ENCODE results near the gene ZFYVE9. TPM values are rescaled to one million over a fixed set of nuclear protein-coding genes. Genes with fewer than 3 reads are reported as not detected.
"Not testable (repeated sequence)": the region's sequence is repeated elsewhere in the genome, so short reads cannot be mapped to it uniquely, and the experiment has no call there.

ZFYVE9 gene
- total RNA-seq, 2 experiments from 2014 or later = 4.3 to 4.7 TPM

GRCh38 chr1:52365746-52366516, 224.0 kb downstream of the ZFYVE9 start, which contains the start of gene CC2D1B:
CC2D1B (minus strand) TSS chr1:52366205; CDS start chr1:52364620, 1,585 bp downstream.
- DNase-seq (peak; percentile 99), ATAC-seq (peak; percentile 94)
- Mint-ChIP-seq H3K27ac (peak within 1 kb of the TSS; percentile 93), H3K27me3 (no peaks in the 10 kb centered on the region), H3K36me3 (ENCODE audit: low read depth) (peaks cover 35% of the 10 kb centered on the region), H3K9me3 (ENCODE audit: low read depth) (no peaks in the 10 kb centered on the region), H3K4me1 (peaks cover 44% of the 10 kb centered on the region), H3K4me3 (peak within 1 kb of the TSS; percentile 94)
- CTCF ChIA-PET = interaction anchor here (0.9 to 3.4 kb wide), 4 partner anchors 17 to 320 kb away, joined by 4 to 11 read pairs (median 6); partner anchors contain the start of genes ORC1 and PRPF38A
- POLR2A ChIA-PET = interaction anchor here (0.5 to 3.7 kb wide), 6 partner anchors 38 to 320 kb away, joined by 3 to 10 read pairs (median 3); partner anchors contain the start of genes BTF3L4, ORC1, PRPF38A and TXNDC12
- intact Hi-C loops (cut with DNase I, micrococcal nuclease) = loop anchor here (1.0 to 10.0 kb wide), 20 partner anchors 38 to 1581 kb away; partner anchors contain the start of genes ORC1 (in 2 of the 2), PRPF38A (in 2 of the 2), TUT4 (in 2 of the 2) and ZFYVE9 (in 2 of the 2)

GRCh38 chr1:52366517-52366827, 224.6 kb downstream of the ZFYVE9 start:
- Mint-ChIP-seq H3K4me3 (peak overlapping the region; percentile 94), H3K9me3 (ENCODE audit: low read depth) (no peaks in the 10 kb centered on the region), H3K36me3 (ENCODE audit: low read depth) (peaks cover 33% of the 10 kb centered on the region), H3K27me3 (no peaks in the 10 kb centered on the region), H3K27ac (peak overlapping the region; percentile 72), H3K4me1 (peaks cover 44% of the 10 kb centered on the region)
- DNase-seq (no peak), ATAC-seq (no peak)
- CTCF ChIA-PET = interaction anchor here (1.1 to 3.4 kb wide), 3 partner anchors 38 to 320 kb away, joined by 4 to 11 read pairs (median 9); partner anchors contain the start of genes ORC1 and PRPF38A
- POLR2A ChIA-PET = interaction anchor here (0.5 to 3.7 kb wide), 7 partner anchors 38 to 660 kb away, joined by 3 to 10 read pairs (median 3); partner anchors contain the start of genes BTF3L4, ORC1, PRPF38A and TXNDC12
- intact Hi-C loops (cut with DNase I, micrococcal nuclease) = loop anchor here (1.0 to 10.0 kb wide), 19 partner anchors 38 to 1581 kb away; partner anchors contain the start of genes ORC1 (in 2 of the 2), PRPF38A (in 2 of the 2), TUT4 (in 2 of the 2) and ZFYVE9 (in 2 of the 2)

- Mint-ChIP-seq H3K4me3 (peak overlapping the region; percentile 94), H3K27ac (no peak overlapping the region), H3K4me1 (peaks cover 44% of the 10 kb centered on the region), H3K27me3 (no peaks in the 10 kb centered on the region), H3K9me3 (ENCODE audit: low read depth) (no peaks in the 10 kb centered on the region), H3K36me3 (ENCODE audit: low read depth) (peaks cover 32% of the 10 kb centered on the region)
- intact Hi-C loops (cut with DNase I, micrococcal nuclease) = loop anchor here (2.0 to 10.0 kb wide), 10 partner anchors 225 to 1580 kb away; partner anchors contain the start of genes CPT2 (in 1 of the 2), EPS15 (in 1 of the 2), GPX7 (in 1 of the 2) and IFT25 (in 1 of the 2)
- POLR2A ChIA-PET = interaction anchor here (3.7 kb wide), 1 partner anchor 37 kb away, joined by 10 read pairs; the partner anchor contains the start of genes ORC1 and PRPF38A
- DNase-seq (no peak), ATAC-seq (no peak)
- CTCF ChIA-PET = interaction anchor here (1.1 to 3.4 kb wide), 3 partner anchors 37 to 319 kb away, joined by 4 to 11 read pairs (median 9); partner anchors contain the start of genes ORC1 and PRPF38A
Measured at GRCh38 chr1:52367272-52367671, 225.4 kb downstream of the ZFYVE9 start.

GRCh38 chr1:52368383-52369172, 226.7 kb downstream of the ZFYVE9 start:
- H3K27ac Mint-ChIP-seq = no peak overlapping the region
- ChIA-PET POLR2A (interaction anchor here (0.6 to 1.7 kb wide), 6 partner anchors 10 to 753 kb away, joined by 3 to 5 read pairs (median 4); partner anchors contain the start of genes ORC1 and PRPF38A), CTCF (interaction anchor here (0.6 to 0.7 kb wide), 2 partner anchors 538 to 647 kb away, joined by 3 read pairs; no protein-coding TSS in a partner anchor)
- H3K27me3 Mint-ChIP-seq = no peaks in the 10 kb centered on the region
- peak; percentile 79 for DNase-seq
- intact Hi-C loops (cut with DNase I, micrococcal nuclease) = loop anchor here (5.0 to 10.0 kb wide), 8 partner anchors 226 to 1579 kb away; partner anchors contain the start of genes CPT2 (in 1 of the 2), EPS15 (in 1 of the 2), IFT25 (in 1 of the 2) and LRRC42 (in 1 of the 2)
- peaks cover 30% of the 10 kb centered on the region for H3K36me3 Mint-ChIP-seq (ENCODE audit: low read depth)
- peak overlapping the region; percentile 32 for H3K4me3 Mint-ChIP-seq
- H3K9me3 Mint-ChIP-seq (ENCODE audit: low read depth) = no peaks in the 10 kb centered on the region
- peak; percentile 7 for ATAC-seq
- H3K4me1 Mint-ChIP-seq = peaks cover 35% of the 10 kb centered on the region

- POLR2A ChIA-PET; ATAC-seq; H3K4me3 Mint-ChIP-seq; H3K27ac Mint-ChIP-seq; DNase-seq; CTCF ChIA-PET; H3K9me3 Mint-ChIP-seq (ENCODE audit: low read depth); H3K27me3 Mint-ChIP-seq: not testable (repeated sequence)
- Mint-ChIP-seq H3K4me1 (peaks cover 23% of the 10 kb centered on the region), H3K36me3 (ENCODE audit: low read depth) (peaks cover 35% of the 10 kb centered on the region)
- intact Hi-C loops (cut with DNase I, micrococcal nuclease) = loop anchor here (5.0 to 10.0 kb wide), 8 partner anchors 228 to 1577 kb away; partner anchors contain the start of genes CPT2 (in 1 of the 2), EPS15 (in 1 of the 2), IFT25 (in 1 of the 2) and LRRC42 (in 1 of the 2)
Measured at GRCh38 chr1:52369851-52370250, 228.0 kb downstream of the ZFYVE9 start.

- no peak overlapping the region for H3K27ac Mint-ChIP-seq
- H3K36me3 Mint-ChIP-seq (ENCODE audit: low read depth) = peaks cover 69% of the 10 kb centered on the region
- ChIA-PET CTCF (no interaction called here), POLR2A (no interaction called here)
- DNase-seq = no peak
- no peaks in the 10 kb centered on the region for H3K9me3 Mint-ChIP-seq (ENCODE audit: low read depth)
- no peaks in the 10 kb centered on the region for H3K27me3 Mint-ChIP-seq
- no peak overlapping the region for H3K4me3 Mint-ChIP-seq
- intact Hi-C loops (cut with DNase I, micrococcal nuclease) = loop anchor here in 1 of 2 experiments (5.0 kb wide), 1 partner anchor 48 kb away; no protein-coding TSS in a partner anchor
- ATAC-seq = no peak
- no peaks in the 10 kb centered on the region for H3K4me1 Mint-ChIP-seq
Measured at GRCh38 chr1:52385376-52385775, 243.5 kb downstream of the ZFYVE9 start.

GRCh38 chr1:52386458-52386857, 244.6 kb downstream of the ZFYVE9 start:
- ChIA-PET POLR2A (no interaction called here), CTCF (no interaction called here)
- Mint-ChIP-seq H3K36me3 (ENCODE audit: low read depth) (peaks cover 70% of the 10 kb centered on the region), H3K9me3 (ENCODE audit: low read depth) (no peaks in the 10 kb centered on the region), H3K27me3 (no peaks in the 10 kb centered on the region), H3K27ac (no peak overlapping the region), H3K4me1 (no peaks in the 10 kb centered on the region), H3K4me3 (no peak overlapping the region)
- DNase-seq = no peak
- no peak for ATAC-seq
- intact Hi-C loops (cut with DNase I, micrococcal nuclease) = loop anchor here in 1 of 2 experiments (5.0 kb wide), 1 partner anchor 49 kb away; no protein-coding TSS in a partner anchor

GRCh38 chr1:52393174-52393573, 251.3 kb downstream of the ZFYVE9 start:
- DNase-seq (no peak), ATAC-seq (peak; percentile 19)
- ChIA-PET CTCF (interaction anchor here (0.8 to 2.4 kb wide), 2 partner anchors 11 to 20 kb away, joined by 3 to 5 read pairs; partner anchors contain the start of genes ORC1 and PRPF38A), POLR2A (no interaction called here)
- Mint-ChIP-seq H3K27me3 (no peaks in the 10 kb centered on the region), H3K4me3 (no peak overlapping the region), H3K9me3 (ENCODE audit: low read depth) (no peaks in the 10 kb centered on the region), H3K4me1 (no peaks in the 10 kb centered on the region), H3K27ac (no peak overlapping the region), H3K36me3 (ENCODE audit: low read depth) (peaks cover 68% of the 10 kb centered on the region)
- intact Hi-C loops (cut with DNase I, micrococcal nuclease) = no loop called here
